GM10266 (cell line): ENCODE data around the gene NPR2.

Experiments used
- DNase-seq: peaks from one replicate; pipeline ENCODE4 v3.0.0; 2012; ENCODE audit errors: extremely low spot score
- TF ChIP-seq, protein P1 (sequence below): IDR thresholded peaks from 2 replicates; pipeline ENCODE4 v1.5.1; 2012; ENCODE audit warnings: mild to moderate bottlenecking, low read depth; ENCODE audit not compliant: control insufficient read depth, insufficient read depth; ENCODE audit errors: missing control alignments

Gene NPR2

DNA sequence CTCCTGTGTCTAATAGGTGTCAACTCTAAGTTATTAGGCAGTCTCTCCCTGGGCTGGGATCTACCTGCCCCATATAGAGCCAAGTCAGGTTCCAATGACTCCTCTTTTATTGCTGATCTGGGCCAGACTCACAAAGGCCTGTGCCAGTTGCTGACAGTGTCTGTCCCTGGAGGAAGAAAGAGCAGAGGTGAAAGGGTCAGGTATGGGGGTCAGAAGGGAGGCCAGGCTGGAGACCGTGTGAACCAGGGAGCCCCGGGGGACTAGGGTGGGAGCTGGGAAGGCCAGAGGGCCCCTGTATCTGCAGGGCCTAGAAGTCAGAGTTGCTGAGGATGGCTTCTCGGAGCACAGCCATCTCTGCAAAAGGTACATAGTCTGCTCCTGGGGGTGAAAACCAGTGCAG is 26.9 kb downstream of the NPR2 start:
- TF ChIP-seq, protein P1, sequence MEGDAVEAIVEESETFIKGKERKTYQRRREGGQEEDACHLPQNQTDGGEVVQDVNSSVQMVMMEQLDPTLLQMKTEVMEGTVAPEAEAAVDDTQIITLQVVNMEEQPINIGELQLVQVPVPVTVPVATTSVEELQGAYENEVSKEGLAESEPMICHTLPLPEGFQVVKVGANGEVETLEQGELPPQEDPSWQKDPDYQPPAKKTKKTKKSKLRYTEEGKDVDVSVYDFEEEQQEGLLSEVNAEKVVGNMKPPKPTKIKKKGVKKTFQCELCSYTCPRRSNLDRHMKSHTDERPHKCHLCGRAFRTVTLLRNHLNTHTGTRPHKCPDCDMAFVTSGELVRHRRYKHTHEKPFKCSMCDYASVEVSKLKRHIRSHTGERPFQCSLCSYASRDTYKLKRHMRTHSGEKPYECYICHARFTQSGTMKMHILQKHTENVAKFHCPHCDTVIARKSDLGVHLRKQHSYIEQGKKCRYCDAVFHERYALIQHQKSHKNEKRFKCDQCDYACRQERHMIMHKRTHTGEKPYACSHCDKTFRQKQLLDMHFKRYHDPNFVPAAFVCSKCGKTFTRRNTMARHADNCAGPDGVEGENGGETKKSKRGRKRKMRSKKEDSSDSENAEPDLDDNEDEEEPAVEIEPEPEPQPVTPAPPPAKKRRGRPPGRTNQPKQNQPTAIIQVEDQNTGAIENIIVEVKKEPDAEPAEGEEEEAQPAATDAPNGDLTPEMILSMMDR, result no peak
- DNase-seq, result no peak

DNA sequence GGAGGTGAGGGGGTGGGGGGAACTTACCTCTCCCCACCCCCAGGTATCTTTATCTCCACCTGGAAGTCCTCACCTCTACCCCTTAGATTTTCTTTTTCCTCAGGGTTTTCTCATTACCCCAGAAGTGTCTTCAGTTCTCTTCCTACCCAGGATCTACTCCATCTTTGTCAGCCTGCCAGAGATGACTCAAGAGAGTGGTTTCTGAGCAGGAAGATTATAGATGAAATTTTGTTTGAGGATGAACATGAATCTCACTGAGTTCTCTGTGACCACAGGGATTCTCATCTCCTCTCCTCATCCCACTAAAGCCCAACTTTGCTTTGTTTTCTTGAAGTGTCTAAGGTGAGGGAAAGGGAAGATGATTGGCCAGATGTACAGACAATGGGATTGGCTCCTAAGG is 28.7 kb downstream of the NPR2 start:
- TF ChIP-seq, protein P1, result no peak
- no peak for DNase-seq

DNA sequence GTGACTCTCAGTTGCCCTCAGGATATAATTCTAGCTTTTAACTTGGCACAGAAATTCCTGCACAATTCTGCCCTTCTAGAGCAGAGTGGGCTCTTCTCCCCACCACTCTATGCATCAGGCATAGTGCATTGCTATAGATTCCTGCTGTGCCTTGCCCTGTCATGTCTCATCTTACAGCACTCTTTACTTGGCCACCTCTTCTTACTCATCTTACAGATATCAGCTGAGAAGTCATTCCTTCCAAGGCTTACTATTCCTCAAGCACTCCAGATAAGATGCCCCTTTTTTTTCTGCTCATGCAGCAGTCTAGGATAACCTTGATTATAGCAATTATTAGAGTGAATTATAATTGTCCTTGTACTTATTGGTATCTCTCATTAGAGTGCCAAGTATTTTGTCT is 31.5 kb downstream of the NPR2 start:
- DNase-seq, result no peak
- TF ChIP-seq, protein P1, result no peak

DNA sequence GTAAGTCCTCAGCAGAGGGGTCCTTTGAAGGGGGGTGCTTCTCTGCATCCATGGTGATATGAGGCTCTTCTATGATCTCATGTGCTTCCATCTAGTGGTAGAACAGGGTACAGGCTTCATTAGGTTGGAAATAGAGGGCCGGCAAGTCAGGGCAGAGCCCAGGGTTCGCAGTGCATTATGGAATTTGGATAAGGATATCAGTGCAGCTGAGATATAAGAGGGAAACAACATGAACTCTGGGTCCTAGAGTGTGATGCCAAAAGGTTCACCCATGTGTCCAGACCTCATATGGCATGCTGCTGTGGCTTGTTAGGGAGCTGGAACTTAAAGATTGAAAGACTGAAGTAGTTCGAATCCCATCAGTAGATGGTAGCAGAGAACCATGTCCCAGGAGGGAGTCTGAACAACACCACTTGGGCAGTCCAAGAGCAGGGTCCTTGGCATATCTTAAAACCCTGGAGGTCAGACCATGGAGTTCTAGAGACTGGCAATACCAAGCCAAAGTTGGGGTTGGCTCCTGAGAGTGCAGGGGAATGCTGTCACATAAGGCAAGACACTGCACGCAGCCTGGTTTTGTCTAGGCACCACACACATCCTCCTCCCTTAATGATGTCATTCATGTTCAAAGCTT is 34.8 kb downstream of the NPR2 start:
- DNase-seq, result peak; percentile 65
- TF ChIP-seq, protein P1, result peak; percentile 75

DNA sequence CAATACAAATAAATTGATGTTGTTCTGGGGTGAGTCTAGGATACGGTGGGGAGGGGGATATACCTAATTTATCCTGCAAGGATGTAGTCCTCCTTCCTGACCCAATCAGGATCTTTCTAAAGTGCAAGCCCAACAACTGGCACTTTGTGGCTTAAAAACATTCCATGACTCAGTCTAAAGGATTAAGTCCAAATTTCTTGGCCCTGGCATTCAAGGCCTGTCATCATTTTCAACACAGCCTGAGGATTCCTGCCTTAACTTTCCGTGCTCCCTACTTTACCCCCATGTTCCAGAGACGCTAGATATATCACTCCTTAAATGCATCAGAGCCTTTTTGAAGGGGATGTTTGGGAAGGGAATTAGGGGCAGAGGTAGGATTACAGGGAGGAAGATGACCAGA is 36.1 kb downstream of the NPR2 start:
- TF ChIP-seq, protein P1, result no peak
- DNase-seq, result no peak

DNA sequence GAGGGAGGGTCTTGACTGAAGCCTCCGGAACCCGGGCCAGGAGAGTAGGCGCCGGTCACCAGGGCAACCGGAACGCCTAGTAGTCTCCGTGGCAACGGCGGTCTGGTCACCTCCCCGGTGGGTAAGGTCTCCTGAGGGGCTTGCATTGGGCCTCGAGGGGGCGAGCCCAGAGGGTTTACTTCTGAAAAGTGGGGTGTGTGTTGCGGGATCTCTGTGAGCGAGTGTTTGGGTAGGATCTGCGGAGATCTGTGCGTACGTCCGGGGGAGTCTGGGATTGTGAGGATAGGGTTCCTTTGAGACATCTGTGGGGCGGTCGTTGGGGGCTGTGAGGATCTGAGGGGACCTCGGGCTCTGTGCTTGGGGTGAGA is 37.3 kb downstream of the NPR2 start, which contains the start of gene FAM221B:
Gene FAM221B (minus strand): TSS at position 17 of the 368 bp plus-strand sequence. CDS start 2,571 bp downstream, outside the sequence.
- TF ChIP-seq, protein P1, result no peak
- DNase-seq, result no peak

DNA sequence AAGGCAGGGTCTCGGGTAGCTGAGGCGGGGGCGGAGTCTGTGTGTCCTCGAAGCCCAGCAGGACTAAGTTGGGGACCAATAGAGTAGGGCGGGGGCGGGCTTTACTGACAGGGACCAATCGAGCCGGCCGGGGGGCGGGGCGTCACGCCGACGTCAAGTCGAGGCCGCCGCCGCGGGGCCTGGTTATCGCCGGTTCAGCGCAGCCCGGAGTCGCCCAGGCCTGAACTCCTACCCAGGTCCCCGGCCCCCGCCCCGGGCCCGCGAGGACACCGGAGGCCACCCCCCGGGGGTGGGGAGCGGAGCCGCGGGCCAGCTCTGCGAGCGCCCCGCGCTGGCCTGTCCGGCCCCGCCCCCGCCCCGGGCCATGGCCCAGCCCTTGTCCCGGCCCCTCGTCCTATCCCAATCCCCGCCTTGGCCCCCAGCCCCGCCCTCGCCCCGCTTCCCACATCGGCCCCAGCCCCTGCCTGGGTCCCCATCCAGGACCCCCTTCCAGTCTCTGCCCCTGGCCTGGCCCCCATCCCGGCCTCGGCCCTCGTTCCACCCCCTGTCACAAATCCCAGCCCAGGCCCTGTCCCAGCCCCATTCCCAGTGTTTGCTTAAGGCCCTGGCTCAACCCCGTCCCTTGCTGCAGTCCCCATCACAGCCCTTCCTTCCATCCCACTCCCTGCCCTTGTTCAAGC is 37.8 kb downstream of the NPR2 start, which contains the start of gene TMEM8B:
Gene TMEM8B (plus strand): TSS at position 145 of the 680 bp plus-strand sequence. CDS start 220 bp downstream, at position 365.
- peak; percentile 95 for DNase-seq
- TF ChIP-seq, protein P1, result no peak
